Endothelial cell of umbilical vein (primary cell): ENCODE measurements around the gene CSE1L. TPM values are rescaled to one million over a fixed set of nuclear protein-coding genes. Genes with fewer than 3 reads are reported as not detected.

Experiments used
- BruUV-seq: library from RNA; stranded (reverse); fragments of 400-500 nt; replicated peaks from 2 replicates; lab custom pipeline; 2021; lab: Mats Ljungman, UMichigan
- CTCF ChIA-PET: fragments of 300-600, 350-600 bp; sonication (Branson Sonifier 250); formaldehyde crosslinking; loops from one replicate; lab custom pipeline; 2021; ENCODE audit warnings: antibody characterized with exemption, inconsistent platforms; lab: Charles Lee
- POLR2A ChIA-PET: fragments of 300-600, 350-600 bp; sonication (Branson Sonifier 250); formaldehyde crosslinking; loops from one replicate; lab custom pipeline; 2021; ENCODE audit warnings: antibody characterized with exemption, inconsistent platforms; lab: Charles Lee
- DNase-seq: peaks from one replicate; pipeline ENCODE4 v3.0.0-alpha.2; 2011; ENCODE audit warnings: low read depth, low spot score
- FAIRE-seq: peaks from 2 replicates; lab custom pipeline; 2011; peaks lifted over from hg19 to GRCh38; lab: Jason Lieb, UNC
- H2AFZ ChIP-seq: 2 replicates; pipeline ENCODE4 v1.6.0; 2012; ENCODE audit warnings: low read depth, low read length, control low read depth, inconsistent platforms
- H3K27ac ChIP-seq: 2 replicates; pipeline ENCODE4 v1.5.1; 2011; ENCODE audit warnings: low read depth, mild to moderate bottlenecking, control low read depth, low read length, moderate library complexity; ENCODE audit not compliant: insufficient read depth
- H3K27me3 ChIP-seq, 2 experiments: 2 replicates each; pipeline versions ENCODE4 v1.6.0 to v1.6.1; 2011; ENCODE audit warnings: low read length in 2 of 2, mixed read lengths in 1 of 2; ENCODE audit not compliant: control insufficient read depth in 2 of 2, insufficient read depth in 2 of 2
- H3K36me3 ChIP-seq, 2 experiments: 2 replicates in 1 of 2; 3 replicates in 1 of 2; pipeline ENCODE4 v1.5.1; 2011; ENCODE audit warnings: low read length in 2 of 2, mild to moderate bottlenecking in 1 of 2, moderate library complexity in 1 of 2; ENCODE audit not compliant: control insufficient read depth in 2 of 2, insufficient read depth in 2 of 2; ENCODE audit errors: extremely low read depth in 1 of 2
- H3K4me1 ChIP-seq: 3 replicates; pipeline ENCODE4 v1.5.1; 2011; ENCODE audit warnings: mild to moderate bottlenecking, low read length; ENCODE audit not compliant: control insufficient read depth, insufficient read depth; ENCODE audit errors: extremely low read depth
- H3K4me2 ChIP-seq: 2 replicates; pipeline ENCODE4 v1.6.1; 2011; ENCODE audit warnings: low read length, control low read depth, mixed read lengths; ENCODE audit not compliant: insufficient read depth
- H3K4me3 ChIP-seq, 3 experiments: fragments of 200-600 bp in 1 of 3; sonication (generic), shearing (Covaris generic) in 1 of 3; replicated peaks in 1 of 3; 2 replicates each; pipeline ENCODE4 v1.5.1; 2011 to 2016; ENCODE audit warnings: control low read depth in 3 of 3, low read length in 3 of 3, mild to moderate bottlenecking in 2 of 3, inconsistent platforms in 1 of 3, low read depth in 1 of 3, moderate library complexity in 1 of 3; ENCODE audit not compliant: insufficient read depth in 1 of 3
- H3K79me2 ChIP-seq: 2 replicates; pipeline ENCODE4 v1.6.0; 2012; ENCODE audit warnings: low read length, inconsistent platforms; ENCODE audit not compliant: control insufficient read depth, insufficient read depth
- H3K9ac ChIP-seq: replicated peaks from 2 replicates; pipeline ENCODE3; 2011; ENCODE audit warnings: low read length, control low read depth; ENCODE audit not compliant: insufficient read depth; ENCODE audit errors: extremely low read depth
- H3K9me1 ChIP-seq: replicated peaks from 3 replicates; pipeline ENCODE4 v1.6.0; 2011; ENCODE audit warnings: mild to moderate bottlenecking, low read length; ENCODE audit not compliant: control insufficient read depth, insufficient read depth; ENCODE audit errors: extremely low read depth
- H3K9me3 ChIP-seq: replicated peaks from 2 replicates; pipeline ENCODE4 v1.5.1; 2012; ENCODE audit warnings: low read length, inconsistent platforms; ENCODE audit not compliant: control insufficient read depth, insufficient read depth
- H4K20me1 ChIP-seq: replicated peaks from 2 replicates; pipeline ENCODE3; 2011; ENCODE audit warnings: mild to moderate bottlenecking, low read length; ENCODE audit not compliant: control insufficient read depth, insufficient read depth; ENCODE audit errors: extremely low read depth
- CTCF ChIP-seq, 2 donors: IDR thresholded peaks; 1 replicate in 1 of 2; 2 replicates in 1 of 2; pipeline ENCODE4 v1.5.1; 2011; ENCODE audit warnings: low read length in 2 of 2, mild to moderate bottlenecking in 2 of 2, moderate library complexity in 2 of 2, control low read depth in 1 of 2, inconsistent platforms in 1 of 2, low read depth in 1 of 2; ENCODE audit not compliant: insufficient read depth in 1 of 2; ENCODE audit errors: extremely low read depth in 1 of 2
- EZH2 ChIP-seq: IDR thresholded peaks from 2 replicates; pipeline ENCODE4 v1.6.1; 2012; ENCODE audit warnings: borderline replicate concordance, low read depth, mild to moderate bottlenecking, moderate library complexity, low read length, inconsistent platforms; ENCODE audit not compliant: severe bottlenecking
- JUN ChIP-seq: IDR thresholded peaks from 2 replicates; pipeline ENCODE4 v1.6.1; 2011; ENCODE audit warnings: borderline replicate concordance, low read depth; ENCODE audit not compliant: insufficient read length, insufficient read depth
- MAX ChIP-seq: IDR thresholded peaks from 2 replicates; pipeline ENCODE4 v1.6.1; 2011; ENCODE audit not compliant: insufficient read depth, insufficient read length
- POLR2A ChIP-seq: IDR thresholded peaks from 2 replicates; pipeline ENCODE4 v1.6.1; 2012; ENCODE audit warnings: low read depth, mild to moderate bottlenecking, control low read depth, low read length
- POLR2AphosphoS5 ChIP-seq: IDR thresholded peaks from 2 replicates; pipeline ENCODE4 v1.6.1; 2012; ENCODE audit warnings: low read depth, mild to moderate bottlenecking, control low read depth, low read length, moderate library complexity; ENCODE audit not compliant: insufficient read depth
- dilution Hi-C: fragments of 300-500 bp; cut with MboI; formaldehyde crosslinking; loops from one replicate; pipeline ENCODE4 v1.15.0; 2019; ENCODE audit warnings: low sequenced_read_pairs; ENCODE audit not compliant: extremely low pct_ligation_motif_present
- intact Hi-C: fragments of 100-400 bp; cut with micrococcal nuclease; formaldehyde crosslinking; loops from one replicate; pipeline ENCODE4 v1.10.0; 2022
- polyA plus RNA-seq, 4 experiments: library from polyadenylated mRNA; depleted of rRNA in 3 of 4; stranded (reverse) in 3 of 4; unstranded in 1 of 4; fragments of >200 nt; gene quantifications; 2 replicates each; pipeline versions ENCODE4 v1.2.1 to v1.2.3, GENCODE V29; 2011 to 2012; ENCODE audit warnings: missing spikeins in 1 of 4
- total RNA-seq: library from RNA; stranded (reverse); gene quantifications from 2 replicates; pipeline ENCODE4 v1.2.3, GENCODE V29; 2021

CSE1L gene
- total and polyA plus RNA-seq, 2 donors (not counting 3 experiments of a cell fraction or from before 2014, with no cell fraction given), result 35.1 to 118 TPM

- peaks cover 21 to 25% of the 10 kb centered on the region in 2 experiments for H3K36me3 ChIP-seq
- BruUV-seq, result no TSS peak
- DNase-seq, result no peak
- no peak overlapping the region for H3K9ac ChIP-seq
- dilution Hi-C loops (no loop called here), intact Hi-C loops (no loop called here)
- ChIA-PET CTCF (interaction anchor here (0.6 to 1.8 kb wide), 7 partner anchors 8 to 371 kb away, joined by 3 to 6 read pairs (median 5); no protein-coding TSS in a partner anchor), POLR2A (interaction anchor here (0.7 to 1.0 kb wide), 2 partner anchors 9 to 18 kb away, joined by 3 to 4 read pairs; partner anchors contain the start of gene CSE1L)
- H3K4me3 ChIP-seq, result no peak overlapping the region
- no peak overlapping the region for H3K27ac ChIP-seq
- no peaks in the 10 kb centered on the region for H3K9me1 ChIP-seq
- H3K27me3 ChIP-seq, result no peaks in the 10 kb centered on the region
- no peaks in the 10 kb centered on the region for H4K20me1 ChIP-seq
- no peaks in the 10 kb centered on the region for H3K79me2 ChIP-seq
- H3K4me2 ChIP-seq, result no peak overlapping the region
- H3K4me1 ChIP-seq, result no peaks in the 10 kb centered on the region
- no peak for TF ChIP-seq EZH2
- peak in 1 of 2 donors; percentile 38 for TF ChIP-seq CTCF (IDR thresholded peaks at IDR 0.05; ENCODE audit: extremely low read depth in 1 of 2, insufficient read depth in 1 of 2, low read depth in 1 of 2, low read length in 2 of 2)
- H2AFZ ChIP-seq, result no peak overlapping the region
- FAIRE-seq, result peak; percentile 40
- no peaks in the 10 kb centered on the region for H3K9me3 ChIP-seq
Measured at GRCh38 chr20:49028684-49029083, 17.4 kb upstream of the CSE1L start.

- POLR2A ChIA-PET, result interaction anchor here (0.7 to 1.0 kb wide), 2 partner anchors 9 to 17 kb away, joined by 3 to 4 read pairs; partner anchors contain the start of gene CSE1L
- Histone ChIP-seq H3K79me2 (no peaks in the 10 kb centered on the region), H3K4me1 (no peaks in the 10 kb centered on the region), H3K27me3 (no peaks in the 10 kb centered on the region), H2AFZ (no peak overlapping the region), H3K9ac (no peak overlapping the region), H3K9me1 (no peaks in the 10 kb centered on the region), H3K4me2 (no peak overlapping the region), H3K4me3 (no peak overlapping the region), H3K9me3 (no peaks in the 10 kb centered on the region), H3K36me3 (peaks cover 19 to 21% of the 10 kb centered on the region in 2 experiments), H3K27ac (no peak overlapping the region), H4K20me1 (no peaks in the 10 kb centered on the region)
- no peak for FAIRE-seq
- no peak for TF ChIP-seq CTCF (IDR thresholded peaks at IDR 0.05; ENCODE audit: extremely low read depth in 1 of 2, insufficient read depth in 1 of 2, low read depth in 1 of 2, low read length in 2 of 2)
- no peak for TF ChIP-seq JUN
- no peak for TF ChIP-seq EZH2
- no peak for TF ChIP-seq POLR2AphosphoS5
- no peak for TF ChIP-seq POLR2A
- no peak for TF ChIP-seq MAX
- dilution Hi-C loops (no loop called here), intact Hi-C loops (no loop called here)
- CTCF ChIA-PET, result interaction anchor here (0.6 to 1.8 kb wide), 8 partner anchors 8 to 372 kb away, joined by 3 to 6 read pairs (median 4); no protein-coding TSS in a partner anchor
- no TSS peak for BruUV-seq
- DNase-seq, result no peak
Measured at GRCh38 chr20:49029203-49029602, 16.9 kb upstream of the CSE1L start.
